HepG2 (cell line): ENCODE results near the gene PDZD2. TPM values are rescaled to one million over a fixed set of nuclear protein-coding genes. Genes with fewer than 3 reads are reported as not detected.

ENCODE experiments used
- ATAC-seq: fragments of 200-7000 bp; cut with Tn5 transposase; 3 replicates; pipeline ENCODE4 v1.9.1; 2020; ENCODE audit warnings: mild to moderate bottlenecking, moderate library complexity
- BruUV-seq: library from RNA; stranded (reverse); fragments of 400-500 nt; replicated peaks from 2 replicates; lab custom pipeline; 2021; lab: Mats Ljungman, UMichigan
- CTCF ChIA-PET: fragments of 300-600 bp; formaldehyde crosslinking; extraction: SDS; loops from one replicate; lab custom pipeline; 2021; ENCODE audit warnings: low total read pairs, inconsistent platforms, low intra/inter-chr PET ratio; lab: Yijun Ruan, JAX
- POLR2A ChIA-PET: fragments of 350-600 bp; sonication (Branson Sonifier 250); formaldehyde crosslinking; loops from one replicate; lab custom pipeline; 2020; ENCODE audit warnings: antibody characterized with exemption, inconsistent platforms; lab: Yijun Ruan, JAX
- DNase-seq: peaks from one replicate; pipeline ENCODE4 v3.0.0-alpha.2; 2015; ENCODE audit warnings: low spot score
- FAIRE-seq: peaks from 3 replicates; lab custom pipeline; 2011; peaks lifted over from hg19 to GRCh38; lab: Jason Lieb, UNC
- H2AFZ ChIP-seq: one replicate; pipeline ENCODE4 v1.6.1; 2011; ENCODE audit warnings: low read length, inconsistent platforms
- H3K27ac ChIP-seq: fragments of 300-600 bp; 3 replicates; pipeline ENCODE4 v1.8.0; 2011; ENCODE audit warnings: mixed run types, mild to moderate bottlenecking, mixed read lengths, low read length, inconsistent platforms; ENCODE audit not compliant: insufficient read depth; ENCODE audit errors: extremely low read length
- H3K27me3 ChIP-seq, 2 experiments: fragments of 200-600 bp in 1 of 2; 2 replicates in 1 of 2; 3 replicates in 1 of 2; pipeline versions ENCODE4 v1.6.0 to v1.8.0; 2011; ENCODE audit warnings: low read length in 2 of 2, mild to moderate bottlenecking in 2 of 2, moderate library complexity in 2 of 2, inconsistent platforms in 1 of 2; ENCODE audit not compliant: insufficient read depth in 2 of 2, control insufficient read depth in 1 of 2
- H3K36me3 ChIP-seq, 2 experiments: fragments of 200-600 bp in 1 of 2; replicated peaks in 1 of 2; 2 replicates in 1 of 2; 3 replicates in 1 of 2; pipeline versions ENCODE4 v1.5.1 to v1.8.0; 2011; ENCODE audit warnings: low read length in 2 of 2, inconsistent platforms in 1 of 2; ENCODE audit not compliant: insufficient read depth in 2 of 2, control insufficient read depth in 1 of 2
- H3K4me1 ChIP-seq: 2 replicates; pipeline ENCODE4 v1.5.1; 2012; ENCODE audit warnings: low read length, inconsistent platforms; ENCODE audit not compliant: insufficient read depth
- H3K4me2 ChIP-seq: 2 replicates; pipeline ENCODE4 v1.6.0; 2011; ENCODE audit warnings: low read depth, low read length, inconsistent platforms
- H3K4me3 ChIP-seq, 3 experiments: fragments of 200-600 bp in 1 of 3; sonication (generic), shearing (Covaris generic) in 1 of 3; replicated peaks in 1 of 3; 2 replicates each; pipeline ENCODE4 v1.5.1; 2011 to 2016; ENCODE audit warnings: low read length in 3 of 3, inconsistent platforms in 2 of 3, low read depth in 2 of 3, mild to moderate bottlenecking in 2 of 3, control low read depth in 1 of 3, mixed read lengths in 1 of 3; ENCODE audit not compliant: insufficient read depth in 1 of 3
- H3K79me2 ChIP-seq: one replicate; pipeline ENCODE4 v1.6.1; 2011; ENCODE audit warnings: low read length, inconsistent platforms; ENCODE audit not compliant: insufficient read depth
- H3K9ac ChIP-seq: 2 replicates; pipeline ENCODE4 v1.6.0; 2011; ENCODE audit warnings: mild to moderate bottlenecking, low read depth, low read length, inconsistent platforms; ENCODE audit not compliant: insufficient read depth
- H3K9me3 ChIP-seq: 2 replicates; pipeline ENCODE4 v1.5.1; 2012; ENCODE audit warnings: mild to moderate bottlenecking, low read length
- H4K20me1 ChIP-seq: 2 replicates; pipeline ENCODE4 v1.6.0; 2011; ENCODE audit warnings: inconsistent platforms, mild to moderate bottlenecking, low read length, moderate library complexity; ENCODE audit not compliant: insufficient read depth
- KDM1A ChIP-seq: IDR thresholded peaks from 2 replicates; pipeline ENCODE4 v1.6.1; 2016; ENCODE audit warnings: missing compliant biosample characterization
- MAX ChIP-seq: IDR thresholded peaks from 2 replicates; pipeline ENCODE4 v1.6.1; 2012; ENCODE audit warnings: inconsistent platforms
- RBM22 ChIP-seq: fragments of 200-400 bp; formaldehyde crosslinking; optimal IDR thresholded peaks from 2 replicates; pipeline ENCODE3; 2017; ENCODE audit warnings: mild to moderate bottlenecking, low read length, moderate library complexity
- SIX4 ChIP-seq: sonication (generic); formaldehyde crosslinking; IDR thresholded peaks from 2 replicates; pipeline ENCODE4 v1.4.0; 2020; ENCODE audit warnings: missing genetic modification reagents
- SMARCC2 ChIP-seq: fragments of 450-650 bp; IDR thresholded peaks from 2 replicates; pipeline ENCODE4 v1.6.1; 2017; ENCODE audit warnings: antibody characterized with exemption, mild to moderate bottlenecking
- ZNF121 ChIP-seq: sonication (generic); formaldehyde crosslinking; IDR thresholded peaks from 2 replicates; pipeline ENCODE4 v1.5.0; 2020; ENCODE audit warnings: mild to moderate bottlenecking, missing genetic modification reagents
- ZNF138 ChIP-seq: sonication (generic); formaldehyde crosslinking; IDR thresholded peaks from 2 replicates; pipeline ENCODE4 v1.5.0; 2020; ENCODE audit warnings: mild to moderate bottlenecking, low read depth, missing genetic modification reagents
- ZNF207 ChIP-seq: fragments of 450-650 bp; IDR thresholded peaks from 2 replicates; pipeline ENCODE4 v1.6.1; 2016; ENCODE audit warnings: antibody characterized with exemption, borderline replicate concordance
- ZNF274 ChIP-seq: sonication (generic); formaldehyde crosslinking; IDR thresholded peaks from 2 replicates; pipeline ENCODE4 v1.5.1; 2020; ENCODE audit warnings: mild to moderate bottlenecking, missing genetic modification reagents
- ZNF317 ChIP-seq: sonication (generic); formaldehyde crosslinking; IDR thresholded peaks from 2 replicates; pipeline ENCODE4 v1.5.0; 2020; ENCODE audit warnings: mild to moderate bottlenecking, missing genetic modification reagents
- ZNF362 ChIP-seq: sonication (generic); formaldehyde crosslinking; IDR thresholded peaks from 2 replicates; pipeline ENCODE4 v1.4.0; 2020; ENCODE audit warnings: missing genetic modification reagents, mild to moderate bottlenecking, borderline replicate concordance
- ZNF597 ChIP-seq: sonication (generic); formaldehyde crosslinking; IDR thresholded peaks from 2 replicates; pipeline ENCODE4 v1.5.0; 2020; ENCODE audit warnings: missing genetic modification reagents
- WGBS: methylation state at CpG from one replicate; pipeline ENCODE4 v1.1.6; 2017; ENCODE audit warnings: low lambda C conversion rate; 5-methylcytosine and 5-hydroxymethylcytosine counted together
- in situ Hi-C: cut with HindIII; loops from 2 replicates; pipeline ENCODE4 v1.10.0; 2017; ENCODE audit warnings: low pct_unique_long_range_greater_than_20kb; ENCODE audit not compliant: extremely low pct_ligation_motif_present
- intact Hi-C: fragments of 100-400 bp; cut with micrococcal nuclease; formaldehyde crosslinking; loops from one replicate; pipeline ENCODE4 v1.10.0; 2022; ENCODE audit not compliant: unreplicated experiment
- polyA plus RNA-seq, 8 experiments: library from polyadenylated mRNA; depleted of rRNA in 3 of 8; stranded (reverse) in 7 of 8; unstranded in 1 of 8; fragments of >200 nt; fragmentation: Illumina TruSeq in 4 of 8; extraction: Trizol in 4 of 8; gene quantifications; 2 replicates each; pipeline versions ENCODE4 v1.2.1 to v1.2.3, GENCODE V29; 2011 to 2016; ENCODE audit warnings: low read depth in 4 of 8, missing spikeins in 1 of 8, mixed read lengths in 1 of 8; ENCODE audit not compliant: insufficient read depth in 1 of 8
- total RNA-seq, 5 experiments: library from RNA; depleted of rRNA; stranded (reverse); fragments of >200 nt; fragmentation: Illumina TruSeq; extraction: Trizol; gene quantifications; 2 replicates each; pipeline ENCODE4 v1.2.3, GENCODE V29; 2016; ENCODE audit warnings: low read depth in 1 of 5

PDZD2 gene
- total and polyA plus RNA-seq, 2 of the 13 experiments (the other 11 are each of a cell fraction or from before 2014, with no cell fraction given), result 0.04 TPM; not detected in 1

- TF ChIP-seq SIX4 (CRISPR knock-in tag), result no peak
- no peak for TF ChIP-seq KDM1A
- TF ChIP-seq RBM22, result peak; percentile 37
- H3K4me3 ChIP-seq, result no peak overlapping the region
- H3K79me2 ChIP-seq, result peaks cover 98% of the 10 kb centered on the region
- in situ Hi-C loops (no loop called here), intact Hi-C loops (no loop called here)
- FAIRE-seq (no peak), DNase-seq (no peak), ATAC-seq (no peak)
- ChIA-PET POLR2A (no interaction called here), CTCF (no interaction called here)
- peaks cover 2 to 14% of the 10 kb centered on the region in 2 experiments; a peak in 3 of 5 replicates for H3K36me3 ChIP-seq
- H2AFZ ChIP-seq, result no peak overlapping the region
- no peak overlapping the region for H3K27ac ChIP-seq
- H3K9me3 ChIP-seq, result no peaks in the 10 kb centered on the region
- H3K4me1 ChIP-seq, result peaks cover 73% of the 10 kb centered on the region
- TSS peak; percentile 12 for BruUV-seq
- H3K4me2 ChIP-seq, result no peak overlapping the region
- H3K9ac ChIP-seq, result 0 out of 2 replicates have a peak overlapping the region, but pooled peaks have one; percentile 14
- H3K27me3 ChIP-seq, result no peaks in the 10 kb centered on the region
- H4K20me1 ChIP-seq, result peaks cover 75% of the 10 kb centered on the region
- WGBS, result 85% methylated on average over 3 of the region's 3 CpGs
Measured at GRCh38 chr5:32153723-32154122, 514.8 kb downstream of the PDZD2 start.

GRCh38 chr5:32155211-32155610 lies 516.3 kb downstream of the PDZD2 start:
- Histone ChIP-seq H3K4me1 (peaks cover 76% of the 10 kb centered on the region), H3K4me2 (no peak overlapping the region), H3K27ac (peak overlapping the region; percentile 21), H3K36me3 (peaks cover 2 to 17% of the 10 kb centered on the region in 2 experiments; a peak in 3 of 5 replicates), H3K79me2 (peaks cover 98% of the 10 kb centered on the region), H3K4me3 (no peak overlapping the region), H4K20me1 (peaks cover 79% of the 10 kb centered on the region), H2AFZ (no peak overlapping the region), H3K9me3 (no peaks in the 10 kb centered on the region), H3K9ac (no peak overlapping the region), H3K27me3 (no peaks in the 10 kb centered on the region)
- no peak for TF ChIP-seq ZNF207
- no peak for TF ChIP-seq ZNF274 (CRISPR knock-in tag)
- TF ChIP-seq ZNF362, result 0 out of 2 replicates have a peak, but pooled peaks have one; percentile 11
- TF ChIP-seq ZNF597 (CRISPR knock-in tag), result no peak
- no peak for TF ChIP-seq ZNF317 (CRISPR knock-in tag)
- TF ChIP-seq SMARCC2, result no peak
- no peak for TF ChIP-seq ZNF138 (CRISPR knock-in tag)
- no peak for TF ChIP-seq MAX
- TF ChIP-seq ZNF121, result peak; percentile 97
- POLR2A ChIA-PET, result interaction anchor here (0.6 kb wide), 1 partner anchor 23 kb away, joined by 5 read pairs; no protein-coding TSS in a partner anchor
- FAIRE-seq, result no peak
- no peak for DNase-seq
- WGBS, result 59% methylated on average over 2 of the region's 2 CpGs
- ATAC-seq, result peak; percentile 73
- in situ Hi-C loops, result no loop called here
- CTCF ChIA-PET, result no interaction called here
- intact Hi-C loops, result no loop called here
- no TSS peak for BruUV-seq
